Endometrial microvascular endothelial cells (primary cell): Measurements from ENCODE around the gene C19orf81. TPM values are rescaled to one million over a fixed set of nuclear protein-coding genes. Genes with fewer than 3 reads are reported as not detected.

Experiments used
- in situ Hi-C: cut with HindIII; loops from 2 replicates; pipeline ENCODE4 v1.10.0; 2017; ENCODE audit warnings: low sequenced_read_pairs, low pct_unique_long_range_greater_than_20kb; ENCODE audit errors: inconsistent ontology term
- total RNA-seq: library from RNA; depleted of rRNA; stranded (reverse); fragments of >200 nt; gene quantifications from one replicate; pipeline ENCODE4 v1.2.3, GENCODE V29; 2015; ENCODE audit errors: inconsistent ontology term

The C19orf81 gene
- total RNA-seq, 1 donor from 2014 or later: 2.0 TPM

DNA sequence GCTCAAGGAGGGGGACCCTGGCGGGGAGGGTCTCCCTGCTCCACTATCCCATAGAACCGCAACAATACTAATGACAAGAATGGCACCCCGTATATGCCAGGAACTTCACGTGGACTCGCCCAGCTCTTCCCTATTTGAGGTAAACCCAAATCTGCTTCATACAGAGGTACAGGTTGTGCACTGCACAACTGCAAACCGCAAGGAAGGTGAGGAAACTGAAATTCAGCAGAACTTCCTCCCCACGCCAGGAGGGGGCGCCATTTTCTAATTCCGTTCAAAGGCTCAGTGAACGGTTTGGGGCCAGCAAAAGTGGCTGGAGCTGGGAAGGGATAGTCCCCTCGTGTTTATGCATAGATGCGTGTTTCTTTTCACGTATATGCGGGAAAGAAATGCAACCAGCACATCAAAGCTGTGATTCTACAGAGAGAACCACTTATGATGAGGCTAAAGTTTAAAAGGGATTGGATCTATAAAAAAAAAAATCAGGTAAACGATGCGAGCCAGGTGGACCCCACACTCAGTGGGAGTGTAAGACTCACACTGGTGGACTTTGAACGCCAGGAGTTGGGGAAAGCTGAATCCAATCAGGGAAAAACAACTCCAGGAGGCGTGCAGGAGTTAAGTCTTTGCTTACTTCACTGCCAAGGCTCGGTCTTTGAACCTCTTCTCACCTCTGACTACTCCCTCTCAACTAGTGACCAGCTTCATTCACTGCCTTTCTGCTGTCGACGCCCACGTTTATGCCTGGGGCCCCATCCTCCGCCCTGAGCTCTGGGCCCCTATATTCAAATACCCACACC lies 20.3 kb downstream of the C19orf81 start:
- in situ Hi-C loops: no loop called here

DNA sequence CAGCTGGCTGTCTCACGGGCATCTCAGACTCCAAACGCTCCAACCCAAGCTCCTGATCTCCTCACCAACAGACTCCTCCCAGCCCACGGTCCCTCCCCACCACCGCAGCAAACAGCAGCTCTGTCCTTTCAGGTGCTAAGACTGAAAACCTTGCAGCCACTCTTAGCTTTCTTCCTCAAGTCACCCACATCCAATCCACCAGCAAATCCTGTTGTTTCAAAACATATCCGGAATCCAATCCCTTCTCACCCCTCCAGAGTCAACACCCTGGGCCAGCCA lies 20.8 kb downstream of the C19orf81 start:
- in situ Hi-C loops: no loop called here

DNA sequence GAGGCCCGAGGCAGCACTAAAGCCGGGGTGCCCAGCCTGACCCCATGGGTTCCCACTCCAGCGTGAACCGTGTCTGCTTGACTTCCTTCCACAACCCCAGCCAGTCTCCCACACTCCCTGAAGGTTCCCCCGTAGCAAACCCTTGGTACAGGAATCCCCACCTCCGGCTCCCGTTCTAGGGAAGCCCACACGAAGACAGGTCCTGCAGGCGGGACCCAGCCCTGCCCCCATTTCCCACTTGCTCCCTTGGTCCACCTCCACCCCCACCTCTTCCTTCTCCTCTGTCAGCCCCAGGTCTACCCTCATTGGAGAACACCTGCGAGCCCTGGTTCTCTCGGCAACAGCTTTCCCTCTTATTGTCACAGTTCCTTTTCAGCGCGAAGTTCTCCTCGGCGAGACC lies 23.9 kb downstream of the C19orf81 start:
- in situ Hi-C loops: no loop called here

DNA sequence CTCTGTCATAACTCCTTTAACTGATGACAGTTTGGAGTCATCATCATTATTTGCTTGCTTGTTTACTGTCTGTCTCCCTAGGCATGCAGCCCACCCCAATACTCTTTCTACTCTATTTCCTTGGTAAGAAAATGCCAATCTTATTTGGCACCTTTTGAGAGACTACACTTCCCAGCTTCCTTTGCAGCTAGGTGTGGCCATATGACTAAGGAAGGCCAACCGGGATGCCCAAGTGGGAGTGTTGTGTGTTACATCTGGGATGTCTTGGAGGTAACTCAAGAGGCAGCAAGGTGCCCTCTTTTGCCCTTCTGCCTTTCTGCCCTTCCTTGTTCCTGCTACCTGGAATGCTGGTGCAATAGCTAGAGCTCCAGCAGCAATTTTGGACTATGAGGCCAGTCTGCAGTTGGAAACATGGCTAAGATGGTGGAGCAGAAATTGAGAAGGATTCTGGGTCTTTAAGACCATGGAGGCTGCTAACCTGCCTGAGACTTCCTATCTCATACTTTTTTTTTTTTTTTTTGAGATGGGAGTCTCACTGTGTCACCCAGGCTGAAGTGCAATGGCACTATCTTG lies 27.5 kb downstream of the C19orf81 start:
- in situ Hi-C loops: no loop called here

DNA sequence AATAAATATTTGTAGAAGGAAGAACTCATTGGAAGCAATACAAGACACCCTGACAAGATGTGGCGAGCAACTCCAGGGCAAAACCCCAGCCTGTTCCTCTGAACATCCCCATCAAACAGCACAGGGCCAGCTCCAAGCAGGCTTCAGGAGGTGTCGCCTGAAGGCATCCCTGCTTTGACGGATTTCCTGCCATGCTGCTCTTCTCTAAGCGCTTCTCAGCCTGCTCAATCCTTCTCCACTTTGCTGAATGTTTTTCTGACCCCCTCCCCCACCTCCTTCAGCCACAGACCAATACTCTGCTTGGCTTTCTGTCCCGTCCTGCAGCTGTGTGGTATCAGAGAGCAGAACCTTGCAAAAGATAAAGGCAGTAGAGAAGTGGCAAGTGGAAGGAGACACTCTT lies 28.4 kb downstream of the C19orf81 start:
- in situ Hi-C loops: no loop called here

DNA sequence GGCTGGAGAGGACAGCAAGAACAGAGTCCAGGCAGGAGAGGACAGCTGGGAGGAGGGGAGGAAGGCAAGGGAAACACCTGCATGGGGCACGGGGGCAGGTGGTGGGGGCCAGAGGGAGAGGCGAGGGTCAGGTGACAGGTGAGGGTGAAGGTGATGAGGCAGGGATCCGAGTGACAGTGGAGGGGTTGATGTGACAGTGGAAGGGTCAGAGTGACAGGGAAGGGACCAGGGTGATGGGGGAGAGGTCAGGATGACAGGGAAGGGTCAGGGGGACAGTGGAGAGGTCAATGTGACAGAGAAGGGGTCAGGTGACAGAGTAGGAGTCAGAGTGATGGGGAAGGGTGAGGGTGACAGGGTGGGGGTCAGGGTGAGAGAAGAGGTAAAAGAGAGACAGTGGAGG lies 29.1 kb downstream of the C19orf81 start:
- in situ Hi-C loops: no loop called here

DNA sequence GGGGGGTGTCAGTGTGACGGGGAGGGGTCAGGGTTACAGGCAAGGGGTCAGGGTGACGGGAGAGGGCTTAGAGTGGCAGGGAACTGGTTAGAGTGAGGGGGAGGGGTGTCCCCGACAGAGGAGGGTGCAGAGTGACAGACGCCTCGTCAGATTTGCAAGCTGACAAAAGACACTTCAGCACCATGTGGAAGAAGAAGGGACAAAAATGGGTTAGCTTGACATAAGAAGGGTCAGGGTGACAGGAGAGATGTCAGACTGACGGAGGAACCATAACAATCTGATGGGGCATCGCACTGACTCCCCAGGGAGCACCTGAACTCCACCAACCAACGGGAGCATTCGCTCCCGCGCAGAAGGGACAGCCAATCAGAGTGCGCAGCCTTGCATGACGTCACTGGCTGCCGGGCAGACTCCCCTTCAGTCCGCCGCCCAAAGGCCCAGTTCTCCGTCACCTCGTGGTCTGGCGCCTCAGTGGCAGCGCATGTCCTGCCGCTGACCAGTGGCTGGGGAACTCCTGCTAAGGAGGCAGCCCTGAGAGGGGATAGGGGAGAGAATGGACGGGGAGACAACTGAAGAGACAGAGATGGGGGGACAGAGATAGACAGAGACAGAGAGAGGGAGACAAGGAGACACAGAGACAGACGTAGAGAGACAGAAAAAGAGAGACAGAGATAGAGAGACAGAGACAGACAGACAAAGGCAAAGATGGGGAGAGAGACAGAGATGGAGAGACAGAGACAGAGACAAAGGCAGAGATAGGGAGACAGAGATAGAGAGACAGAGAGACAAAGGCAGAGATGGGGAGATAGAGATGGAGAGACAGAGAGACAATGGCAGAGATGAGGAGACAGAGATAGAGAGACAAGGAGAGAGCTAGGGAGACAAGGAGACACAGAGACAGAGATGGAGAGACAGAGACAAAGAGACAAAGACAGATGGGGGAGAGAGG lies 30.2 kb downstream of the C19orf81 start:
- in situ Hi-C loops: no loop called here

DNA sequence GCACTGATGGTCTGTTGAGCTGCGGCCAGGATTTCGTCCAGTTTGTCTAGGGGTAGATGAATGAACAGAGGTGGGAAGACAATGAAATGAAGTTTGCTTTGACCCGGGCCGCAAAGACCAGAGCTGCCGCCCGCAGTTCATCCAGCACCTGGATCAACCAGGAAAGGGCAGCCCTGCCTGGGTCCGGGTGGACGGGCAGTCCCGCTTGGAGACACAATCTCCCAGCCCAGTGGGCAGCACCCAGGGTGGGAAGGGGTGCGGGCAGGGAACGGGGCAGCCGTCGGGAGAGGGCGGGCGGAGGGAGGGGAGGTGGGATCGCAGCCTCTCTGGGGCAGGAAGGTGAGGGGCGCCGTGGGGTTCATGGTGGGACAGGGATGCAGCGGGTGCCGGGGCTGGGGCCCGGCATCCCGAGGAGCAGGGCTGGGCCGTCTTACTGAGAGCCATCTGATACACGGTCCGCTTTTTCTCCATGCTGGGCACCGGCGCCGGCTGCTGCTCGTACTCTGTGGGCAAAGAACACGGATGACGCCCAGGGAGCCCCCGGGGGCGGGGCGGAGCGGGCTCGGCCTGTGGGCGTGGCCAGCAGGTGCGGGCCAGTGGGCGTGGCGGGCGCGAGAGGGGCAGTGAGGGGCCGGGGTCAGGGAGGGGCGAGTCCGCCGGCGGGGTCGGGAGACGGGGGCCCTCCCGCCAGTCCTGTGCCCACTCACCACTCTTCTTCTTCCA lies 37.2 kb downstream of the C19orf81 start:
- in situ Hi-C loops: no loop called here

DNA sequence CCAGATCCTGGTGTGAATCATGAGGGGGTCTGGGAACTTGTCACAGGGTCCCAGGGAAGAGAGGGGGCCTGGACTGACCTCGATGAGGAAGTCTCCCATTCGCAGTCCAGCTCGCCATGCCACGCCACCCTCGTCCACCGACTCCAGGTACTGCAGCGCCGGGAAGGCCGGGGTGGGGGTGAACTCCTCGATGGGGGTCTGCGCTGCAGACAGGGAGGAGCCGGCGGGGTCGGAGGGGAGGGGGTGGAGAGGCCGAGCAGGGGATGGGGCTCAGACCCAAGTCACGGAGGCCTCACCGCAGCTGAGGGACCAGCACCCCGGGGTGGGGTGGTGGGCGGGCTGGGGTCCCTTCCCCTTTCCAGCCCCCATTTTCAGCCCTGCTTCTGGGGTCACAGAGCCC lies 39.5 kb downstream of the C19orf81 start:
- in situ Hi-C loops: no loop called here

DNA sequence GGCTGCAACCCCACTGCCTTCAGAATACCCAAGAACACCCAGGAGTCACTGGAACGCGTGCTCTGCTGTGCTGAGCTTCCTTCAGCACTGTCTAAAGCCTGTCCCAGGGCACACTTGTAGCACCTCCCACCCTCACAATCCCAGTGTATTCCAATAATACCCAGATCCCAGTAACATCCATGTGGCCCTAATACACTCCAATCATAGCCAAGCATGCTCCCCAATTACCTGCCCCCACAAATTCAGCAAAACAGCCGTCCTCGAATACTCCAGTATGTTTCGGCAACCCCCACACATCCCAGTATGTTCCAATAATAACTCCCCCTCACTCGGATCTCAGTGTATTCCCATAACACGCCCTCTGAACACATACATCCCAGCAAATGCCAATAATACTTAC lies 41.2 kb downstream of the C19orf81 start:
- in situ Hi-C loops: no loop called here

DNA sequence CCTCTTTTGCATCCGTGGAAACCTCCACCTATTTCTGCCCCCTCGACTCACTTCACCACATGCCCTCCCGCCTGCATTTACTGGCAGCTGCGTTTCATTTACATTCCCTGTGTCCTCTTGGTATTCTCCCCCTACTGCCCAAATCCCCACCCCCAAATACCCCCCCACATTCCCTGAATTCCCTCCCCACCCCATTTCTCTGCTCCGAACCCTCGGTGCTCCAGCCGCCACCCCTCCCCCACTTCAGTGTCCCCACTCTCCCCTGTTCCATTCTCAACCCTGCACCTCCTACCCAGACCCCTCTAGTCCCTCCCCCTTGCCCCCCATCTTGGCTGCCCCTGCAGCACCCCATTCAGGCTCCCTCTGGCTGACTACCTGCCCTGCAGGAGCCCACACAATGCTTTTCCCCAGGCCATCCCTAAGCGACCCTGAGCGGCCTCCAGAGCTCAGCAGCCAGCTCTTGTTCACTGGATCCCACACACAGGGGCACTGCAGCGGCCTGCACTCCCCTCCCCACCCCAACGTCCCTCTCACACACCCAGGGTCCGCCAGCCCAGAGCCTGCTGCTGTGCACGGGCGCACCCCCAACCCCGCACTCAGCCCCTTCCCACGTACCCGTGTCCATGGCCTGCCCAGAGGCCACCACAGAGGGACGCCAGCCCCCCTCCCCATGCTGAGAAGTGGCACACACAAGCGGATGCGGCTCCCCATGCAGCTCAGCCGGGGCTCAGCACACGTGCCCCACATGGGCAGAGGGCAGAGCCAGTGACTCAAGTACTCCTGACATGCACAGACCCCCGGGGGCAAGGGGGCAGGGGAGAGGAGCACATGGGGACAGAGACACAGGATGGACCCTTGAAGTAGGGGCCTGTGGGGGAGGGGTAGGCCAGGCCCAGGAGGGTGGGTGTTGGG lies 44.1 kb downstream of the C19orf81 start:
- in situ Hi-C loops: no loop called here

DNA sequence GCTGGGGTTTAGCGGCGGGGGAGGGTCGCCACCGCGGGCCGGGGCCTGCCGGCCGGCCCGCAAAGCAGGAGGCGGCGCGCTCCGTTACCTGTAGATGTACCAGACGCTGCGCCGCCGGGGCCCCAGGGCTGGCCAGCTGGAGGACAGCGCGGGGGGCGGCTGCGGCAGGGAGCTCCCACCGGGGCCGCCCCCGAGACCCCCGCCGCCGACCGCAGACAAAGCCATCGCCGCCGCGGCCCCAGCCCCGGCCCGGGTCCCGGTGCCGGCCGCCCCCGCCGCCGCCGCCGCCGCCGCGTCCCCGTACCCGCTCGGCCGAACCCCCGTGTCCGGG lies 45.5 kb downstream of the C19orf81 start:
- in situ Hi-C loops: no loop called here

DNA sequence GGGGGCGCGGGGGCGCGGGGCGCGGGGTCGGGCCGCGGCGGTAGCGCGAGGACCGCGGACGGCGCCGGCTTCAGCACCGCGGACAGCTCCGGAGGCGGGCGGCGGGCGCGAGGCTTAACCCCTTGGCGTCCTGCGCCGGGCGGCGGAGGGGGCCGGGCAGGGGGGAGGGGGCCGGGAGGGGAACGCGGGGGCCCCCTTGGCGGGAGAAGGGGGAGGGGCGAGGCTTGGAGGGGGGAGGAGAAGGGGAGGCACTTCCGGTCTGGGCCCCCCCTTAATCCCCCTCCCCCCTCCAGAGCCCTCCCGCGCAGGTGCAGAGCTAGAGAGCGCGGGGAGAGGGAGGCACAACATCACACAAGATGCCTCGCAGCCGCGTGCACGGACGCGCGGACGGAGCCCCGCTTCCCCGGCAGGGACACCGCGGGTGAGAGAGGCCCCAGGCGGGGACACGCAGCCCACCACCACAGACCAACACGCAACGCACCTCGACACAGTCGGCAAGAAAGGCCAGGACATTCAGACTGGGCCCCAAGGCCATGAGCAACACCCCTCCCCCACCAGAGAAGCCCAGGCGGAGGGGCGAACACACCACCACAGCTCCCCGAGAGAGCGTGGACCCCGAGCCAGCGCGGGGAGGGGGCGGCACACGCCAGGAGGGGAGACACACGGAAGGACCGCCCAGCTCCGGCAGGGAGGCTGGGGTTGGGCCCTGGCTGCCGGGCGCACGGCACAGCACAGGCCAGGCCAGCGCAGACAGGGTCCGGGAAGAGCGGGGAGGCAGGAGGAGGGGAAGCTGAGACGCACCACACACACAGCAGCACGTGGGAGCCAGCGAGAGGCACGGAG lies 46.2 kb downstream of the C19orf81 start:
- in situ Hi-C loops: no loop called here

DNA sequence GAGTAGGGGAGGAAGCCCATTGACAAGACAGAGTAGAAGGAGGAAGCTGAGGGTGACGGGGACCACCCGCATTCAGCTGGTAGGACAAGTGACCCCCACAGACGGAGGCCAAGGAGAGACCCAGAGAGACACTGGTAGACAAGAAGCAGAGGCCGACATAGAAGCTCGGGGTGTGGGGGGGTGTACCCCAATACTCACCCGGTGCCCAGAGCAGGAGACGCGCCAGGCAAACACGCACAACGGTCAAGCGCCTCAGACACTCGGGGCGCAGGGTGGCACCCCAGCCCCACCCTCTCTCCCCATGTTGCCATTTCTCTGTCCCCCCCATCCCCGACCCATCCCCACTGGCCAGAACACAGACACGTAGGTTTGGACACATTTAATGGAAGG lies 46.8 kb downstream of the C19orf81 start:
- in situ Hi-C loops: no loop called here

DNA sequence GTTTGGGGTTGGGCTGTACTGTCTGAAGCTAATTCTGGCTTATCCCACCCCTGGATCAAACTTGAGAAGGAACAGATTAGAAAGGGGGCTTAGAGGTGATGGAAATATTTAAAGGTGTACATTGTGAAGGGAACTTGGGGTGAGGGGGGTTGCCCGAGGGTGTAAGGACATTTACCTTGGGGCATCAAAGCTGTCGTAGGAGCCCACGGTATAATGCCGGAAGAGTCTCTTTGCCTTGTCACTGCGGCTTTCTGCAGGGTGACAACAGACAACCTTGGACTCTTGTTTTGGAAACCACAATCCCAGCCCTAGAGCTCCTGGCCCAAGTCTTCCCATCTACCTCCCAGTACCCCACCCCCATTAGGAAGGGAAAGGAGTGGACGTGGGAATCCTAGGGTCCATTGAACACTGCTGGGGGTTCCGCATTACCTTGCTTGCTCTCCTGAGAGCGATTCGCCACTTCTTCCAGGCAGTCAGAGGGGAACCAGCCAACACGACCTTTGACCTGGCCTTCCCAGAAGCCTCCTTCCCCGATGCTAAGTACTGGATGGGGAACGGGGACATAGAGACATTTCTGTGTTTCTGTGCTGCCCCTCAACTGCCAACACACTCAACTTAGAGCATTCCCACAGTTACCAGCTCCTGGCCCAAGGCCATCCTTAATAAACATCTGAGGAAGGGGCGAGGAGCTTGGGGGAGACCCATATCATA lies 48.3 kb downstream of the C19orf81 start:
- in situ Hi-C loops: no loop called here

DNA sequence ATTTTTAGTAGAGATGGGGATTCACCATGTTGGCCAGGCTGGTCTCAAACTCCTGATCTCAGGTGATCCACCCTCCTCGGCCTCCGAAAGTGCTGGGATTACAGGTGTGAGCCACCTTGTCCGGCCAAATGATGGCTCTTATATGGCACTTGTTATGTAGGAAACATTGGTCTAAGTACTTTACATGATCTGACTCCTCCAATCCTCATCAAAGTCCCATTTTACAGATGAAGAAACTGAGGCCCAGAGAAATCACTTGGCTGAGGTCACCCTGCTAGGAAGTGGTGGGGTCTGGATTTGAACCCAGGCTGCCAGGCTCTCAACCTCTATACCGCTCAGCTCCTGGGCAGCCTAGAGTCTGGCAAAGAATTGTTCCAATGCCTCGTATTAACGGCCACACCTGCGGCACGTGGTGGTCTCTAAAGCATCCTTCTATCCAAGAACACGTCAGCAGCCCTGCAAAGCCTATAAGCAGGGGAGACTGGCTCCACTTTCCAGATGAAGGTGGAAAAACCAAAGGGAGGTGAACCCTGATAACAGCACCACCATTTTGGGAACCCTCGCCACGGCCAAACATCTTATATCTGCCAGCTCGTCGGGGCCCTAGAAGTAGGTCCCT lies 52.2 kb downstream of the C19orf81 start:
- in situ Hi-C loops: no loop called here
